ENCODE results near the gene AMBP.

DNA sequence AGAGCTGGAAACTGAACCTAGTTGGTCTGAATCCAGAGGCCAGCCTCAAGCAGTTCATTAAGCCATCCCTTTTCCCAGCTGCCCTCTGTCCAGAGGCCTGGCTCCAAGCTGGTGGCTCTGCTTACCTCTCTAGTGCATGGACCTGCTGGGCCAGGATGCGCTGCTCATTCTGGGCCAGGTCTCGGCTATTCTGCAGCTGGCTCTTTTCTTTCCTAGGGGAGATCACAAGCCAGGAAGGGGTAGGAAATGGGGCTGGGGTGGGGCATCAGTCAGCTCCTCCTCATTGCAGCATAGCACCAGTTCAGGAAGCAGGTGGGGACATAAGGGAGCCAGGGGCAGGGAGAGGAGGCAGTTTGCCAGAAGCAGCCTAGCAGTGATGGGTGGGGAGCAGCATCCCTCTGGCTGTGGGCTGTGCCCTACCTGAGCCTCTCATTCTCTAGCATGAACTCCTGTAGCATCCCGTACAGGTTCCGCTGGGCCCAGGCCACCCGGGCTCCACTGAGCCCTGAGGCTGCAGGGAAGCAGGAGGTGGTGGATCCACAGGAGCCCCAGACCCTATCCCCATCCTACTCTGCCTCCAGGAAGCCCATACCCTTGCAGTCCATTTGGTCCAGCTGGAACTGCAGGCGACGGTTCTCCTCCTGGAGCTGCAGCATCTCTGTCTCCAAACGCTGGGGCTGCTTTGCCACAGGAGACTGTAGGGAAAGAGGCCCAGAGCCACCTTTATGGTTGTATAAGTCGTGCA is 15.8 kb upstream of the AMBP start:
- TF ChIP-seq, protein P1, sequence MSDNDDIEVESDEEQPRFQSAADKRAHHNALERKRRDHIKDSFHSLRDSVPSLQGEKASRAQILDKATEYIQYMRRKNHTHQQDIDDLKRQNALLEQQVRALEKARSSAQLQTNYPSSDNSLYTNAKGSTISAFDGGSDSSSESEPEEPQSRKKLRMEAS (IDR thresholded peaks at IDR 0.05): no peak
- TF ChIP-seq REST (IDR thresholded peaks at IDR 0.05; ENCODE audit: low read depth) (no peak), EP300 (IDR thresholded peaks at IDR 0.05; ENCODE audit: borderline replicate concordance) (no peak), YY1 (IDR thresholded peaks at IDR 0.05; ENCODE audit: low read depth) (no peak), USF1 (IDR thresholded peaks at IDR 0.05) (no peak), CREB1 (IDR thresholded peaks at IDR 0.05; ENCODE audit: low read depth) (no peak), RAD21 (IDR thresholded peaks at IDR 0.05; ENCODE audit: low read depth) (no peak), TCF12 (IDR thresholded peaks at IDR 0.05; ENCODE audit: low read depth) (no peak), TAF1 (IDR thresholded peaks at IDR 0.05; ENCODE audit: low read depth) (no peak), CEBPB (IDR thresholded peaks at IDR 0.05) (no peak), EGR1 (IDR thresholded peaks at IDR 0.05) (no peak), NFIC (IDR thresholded peaks at IDR 0.05) (no peak), FOXM1 (IDR thresholded peaks at IDR 0.05; ENCODE audit: borderline replicate concordance, low read depth) (no peak), TEAD4 (IDR thresholded peaks at IDR 0.05) (no peak)

Measured in Ishikawa (cell line).